ENCODE measurements around the gene CDC14C.
"Not testable (repeated sequence)": the region's sequence is repeated elsewhere in the genome, so short reads cannot be mapped to it uniquely, and the experiment has no call there.

Gene CDC14C

GRCh38 chr7:48924433-48924832, at the start of gene CDC14C:
TSS of gene CDC14C (plus strand) at chr7:48924547. CDS start at chr7:48924673, 126 bp downstream.
- DNase-seq (ENCODE audit: low read depth) = no peak

DNA sequence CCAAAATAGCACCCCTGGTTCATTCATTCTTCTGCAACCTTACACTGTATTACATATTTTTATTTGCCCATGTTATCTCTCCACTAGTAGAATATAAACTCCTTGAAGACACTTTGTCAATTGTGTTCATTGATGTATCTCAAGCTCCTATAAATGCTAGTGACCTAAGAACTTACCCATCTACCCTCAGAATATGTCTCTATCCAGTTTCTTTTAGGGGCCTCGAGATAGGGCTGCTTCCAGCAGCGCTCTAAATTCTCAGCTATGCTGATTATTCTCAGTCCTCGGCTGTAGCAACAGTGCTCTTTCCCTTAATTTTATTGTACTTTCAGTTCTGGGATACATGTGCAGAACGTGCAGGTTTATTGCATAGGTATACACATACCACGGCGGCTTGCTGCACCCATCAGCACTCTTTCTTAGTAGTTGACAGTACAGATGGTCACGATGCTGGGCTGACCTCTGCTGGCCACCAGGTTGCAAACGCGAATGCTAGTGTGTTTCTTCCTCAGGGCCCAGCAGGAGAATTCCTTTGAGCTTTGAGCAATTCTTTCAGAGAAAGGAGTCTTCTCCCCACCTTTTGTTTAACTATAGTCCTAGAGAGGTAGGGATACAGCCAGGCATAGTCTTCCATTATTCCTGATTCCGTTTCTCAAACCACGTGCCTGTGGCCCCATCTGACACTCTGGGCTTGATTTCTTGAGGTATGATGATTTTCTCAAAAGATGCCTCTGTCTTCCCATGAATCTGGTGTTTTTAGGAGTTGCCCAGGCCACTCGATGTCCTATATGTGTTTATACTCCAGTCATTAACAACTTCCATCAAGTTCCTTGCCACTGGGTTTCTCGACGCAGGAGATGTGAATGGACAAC, 49.1 kb upstream of the CDC14C start:
- DNase-seq (ENCODE audit: low read depth) = no peak

- DNase-seq (ENCODE audit: low read depth) = no peak
Observed at GRCh38 chr7:48876087-48876486, 48.3 kb upstream of the CDC14C start.

GRCh38 chr7:48880851-48881250, 43.5 kb upstream of the CDC14C start:
- no peak for DNase-seq (ENCODE audit: low read depth)

GRCh38 chr7:48887500-48887899, 36.8 kb upstream of the CDC14C start:
- no peak for DNase-seq (ENCODE audit: low read depth)

GRCh38 chr7:48894574-48894973, 29.8 kb upstream of the CDC14C start:
- no peak for DNase-seq (ENCODE audit: low read depth)

DNA sequence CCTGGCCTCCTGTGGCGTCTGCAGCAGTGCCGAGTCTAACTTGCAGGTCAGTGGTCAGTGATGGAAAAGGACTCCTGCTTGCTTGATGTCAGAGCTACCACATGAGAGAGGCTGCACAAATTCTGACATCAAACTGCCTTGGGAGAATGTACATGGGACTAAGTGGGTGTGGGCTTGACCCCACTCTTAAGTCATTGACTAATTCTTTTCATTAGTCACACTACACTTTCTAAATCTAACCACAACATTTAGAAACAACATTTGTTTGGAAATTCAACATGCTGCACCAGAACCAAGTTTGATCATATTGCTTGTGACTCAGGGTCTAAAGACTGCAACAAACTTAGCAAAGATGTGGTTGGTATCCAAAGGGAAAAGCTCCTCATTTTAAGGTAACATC, 24.4 kb upstream of the CDC14C start:
- DNase-seq (ENCODE audit: low read depth) = no peak

GRCh38 chr7:48901966-48902365, 22.4 kb upstream of the CDC14C start:
- DNase-seq (ENCODE audit: low read depth) = no peak

DNA sequence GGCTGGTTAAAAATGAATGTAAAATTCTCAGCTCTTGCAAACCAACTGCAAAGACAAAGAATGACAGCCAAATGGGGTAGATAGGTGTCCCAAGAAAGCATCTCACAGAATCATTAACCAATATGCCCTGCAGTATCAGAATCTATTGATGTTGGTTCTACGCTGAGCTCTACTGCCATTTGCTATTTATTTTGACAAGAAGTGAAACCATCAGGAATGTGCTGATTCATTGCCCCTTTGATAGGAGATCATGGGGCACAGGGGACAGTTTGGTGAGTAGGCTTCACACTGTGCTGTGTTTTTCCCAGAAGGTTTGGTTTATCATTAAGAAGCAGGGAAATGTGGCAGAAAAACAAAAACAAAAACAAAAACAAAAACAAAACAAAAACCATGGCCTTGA, 19.4 kb upstream of the CDC14C start:
- no peak for DNase-seq (ENCODE audit: low read depth)

GRCh38 chr7:48905686-48906085, 18.7 kb upstream of the CDC14C start:
- not testable (repeated sequence) for DNase-seq (ENCODE audit: low read depth)

GRCh38 chr7:48909887-48910286, 14.5 kb upstream of the CDC14C start:
- DNase-seq (ENCODE audit: low read depth) = not testable (repeated sequence)

- no peak for DNase-seq (ENCODE audit: low read depth)
Observed at GRCh38 chr7:48931481-48931880, 7.1 kb downstream of the CDC14C start.

- no peak for DNase-seq (ENCODE audit: low read depth)
Observed at GRCh38 chr7:48932126-48932910, 8.0 kb downstream of the CDC14C start.

DNA sequence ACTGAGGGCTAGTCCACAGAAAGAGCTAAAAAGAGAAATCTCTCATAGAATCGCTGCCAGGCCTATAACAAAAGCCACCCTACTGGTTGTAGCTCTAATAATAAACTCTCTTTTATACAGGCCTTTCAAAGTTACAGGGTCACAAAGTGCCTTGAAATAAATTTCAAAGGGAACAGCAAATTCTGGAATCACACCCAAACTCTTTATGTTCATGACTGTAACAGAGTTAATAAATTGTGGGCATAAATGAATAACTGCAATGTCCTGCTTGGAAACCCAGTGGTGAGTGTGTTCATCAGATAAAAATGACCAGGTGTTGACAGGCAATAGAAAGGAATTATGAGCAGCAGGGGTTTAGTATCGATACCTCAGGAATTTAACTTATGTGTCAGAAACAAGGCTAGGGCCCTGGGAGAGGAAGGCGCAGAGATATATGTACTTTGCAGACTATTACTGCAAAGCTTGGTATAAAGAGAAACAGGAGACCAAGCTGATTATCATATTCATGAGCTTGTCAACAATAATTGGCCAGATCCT, 9.3 kb downstream of the CDC14C start:
- DNase-seq (ENCODE audit: low read depth) = no peak

- DNase-seq (ENCODE audit: low read depth) = no peak
Observed at GRCh38 chr7:48938539-48939295, 14.4 kb downstream of the CDC14C start.

DNA sequence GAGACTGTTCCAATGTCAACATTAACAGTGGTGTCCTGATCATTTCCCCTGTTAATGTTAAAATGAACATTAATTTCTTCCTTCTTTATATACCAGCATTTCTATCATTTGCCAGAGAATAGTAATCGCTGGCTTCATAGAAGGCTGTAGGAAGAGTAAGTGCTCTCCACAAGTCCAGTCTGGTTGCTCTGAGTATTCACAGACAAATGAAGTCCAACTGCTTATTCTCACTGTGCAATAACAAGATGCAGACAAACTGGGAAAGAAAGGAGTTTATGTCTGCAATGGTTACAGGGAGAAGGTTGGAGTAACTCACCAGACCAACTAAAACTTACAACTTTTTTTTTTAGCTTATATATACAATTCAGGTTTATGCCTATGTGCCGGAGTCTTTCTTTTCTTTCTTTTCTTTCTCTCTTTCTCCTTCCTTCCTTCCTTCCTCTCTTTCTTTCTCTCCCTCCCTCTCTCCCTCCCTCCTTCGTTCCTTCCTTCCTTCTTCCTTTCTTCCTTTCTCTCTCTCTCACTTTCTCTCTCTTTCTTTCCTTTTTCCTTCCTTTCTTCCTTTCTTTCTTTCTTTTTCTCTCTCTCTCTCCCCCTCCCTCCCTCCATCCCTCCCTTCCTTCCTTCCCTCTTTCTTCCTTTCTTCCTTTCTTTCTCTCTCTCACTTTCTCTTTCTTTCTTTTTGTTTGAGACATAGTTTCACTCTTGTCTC, 19.1 kb downstream of the CDC14C start:
- no peak for DNase-seq (ENCODE audit: low read depth)

GRCh38 chr7:48955916-48956315, 31.6 kb downstream of the CDC14C start:
- DNase-seq (ENCODE audit: low read depth) = no peak

- DNase-seq (ENCODE audit: low read depth) = no peak
Observed at GRCh38 chr7:48959676-48960075, 35.3 kb downstream of the CDC14C start.

GRCh38 chr7:48962821-48963505, 38.6 kb downstream of the CDC14C start:
- no peak for DNase-seq (ENCODE audit: low read depth)

GRCh38 chr7:48964074-48964473, 39.7 kb downstream of the CDC14C start:
- DNase-seq (ENCODE audit: low read depth) = no peak

GRCh38 chr7:48971173-48971572, 46.8 kb downstream of the CDC14C start:
- no peak for DNase-seq (ENCODE audit: low read depth)

All from activated T-helper 9 cell treated with anti-CD3 and anti-CD28 coated beads, Interleukin-2, amount 50 U/mL, for 16 hours (primary cell).